ENCODE results near the gene KCNAB1.

The KCNAB1 gene

DNA sequence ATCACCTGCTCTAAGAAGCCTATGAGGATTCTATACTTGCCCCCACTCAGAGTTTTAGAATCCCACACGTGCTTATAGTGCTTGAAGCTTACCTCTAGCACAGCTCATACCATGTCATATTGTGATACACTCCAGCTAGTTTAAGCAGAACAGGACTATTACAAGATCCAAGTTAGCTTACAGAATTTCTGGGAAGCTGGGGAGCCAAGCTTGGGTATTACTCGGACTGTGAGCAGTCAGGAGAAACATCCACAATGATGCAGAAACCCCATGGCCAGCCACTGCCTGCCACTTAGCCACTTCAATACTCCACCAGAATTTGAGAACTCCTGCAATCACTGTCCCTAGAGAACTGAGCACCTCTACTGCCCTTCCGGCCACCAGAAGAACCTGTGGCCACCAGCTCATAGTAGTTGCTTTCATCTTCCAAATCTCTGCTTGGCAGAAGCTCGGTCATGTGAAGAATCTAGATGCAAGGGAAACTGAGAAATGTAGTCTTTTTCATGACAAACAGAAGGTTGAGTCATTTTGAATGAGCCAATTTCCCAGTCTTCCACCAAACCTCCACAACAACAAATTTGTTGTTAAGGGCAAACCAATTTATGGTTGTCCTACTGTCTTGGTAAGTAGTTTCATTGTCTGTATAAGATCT is 462.3 kb downstream of the KCNAB1 start:
- no peak for TF ChIP-seq CTCF (IDR thresholded peaks at IDR 0.05; ENCODE audit: control insufficient read depth, insufficient read depth, low read depth, low read length, missing control alignments)
- DNase-seq (ENCODE audit: low read depth): no peak
- no peak overlapping the region for H3K4me3 ChIP-seq (ENCODE audit: control insufficient read depth, low read depth, low read length)

- no peak overlapping the region for H3K4me3 ChIP-seq (ENCODE audit: control insufficient read depth, low read depth, low read length)
- DNase-seq (ENCODE audit: low read depth): no peak
- TF ChIP-seq CTCF (IDR thresholded peaks at IDR 0.05; ENCODE audit: control insufficient read depth, insufficient read depth, low read depth, low read length, missing control alignments): no peak
Observed at GRCh38 chr3:156583469-156583868, 463.1 kb downstream of the KCNAB1 start.

- no peak for DNase-seq (ENCODE audit: low read depth)
Observed at GRCh38 chr3:156586905-156587759, 466.8 kb downstream of the KCNAB1 start.

GRCh38 chr3:156587760-156588069 is 467.3 kb downstream of the KCNAB1 start:
- TF ChIP-seq CTCF (IDR thresholded peaks at IDR 0.05; ENCODE audit: control insufficient read depth, insufficient read depth, low read depth, low read length, missing control alignments): no peak
- DNase-seq (ENCODE audit: low read depth): no peak
- no peak overlapping the region for H3K4me3 ChIP-seq (ENCODE audit: control insufficient read depth, low read depth, low read length)

More at GRCh38 chr3:156586905-156587759, 466.8 kb downstream of the KCNAB1 start:
- H3K4me3 ChIP-seq (ENCODE audit: control insufficient read depth, low read depth, low read length): no peak overlapping the region
- no peak for TF ChIP-seq CTCF (IDR thresholded peaks at IDR 0.05; ENCODE audit: control insufficient read depth, insufficient read depth, low read depth, low read length, missing control alignments)

Measured in AG09309 (cell line).